HepG2 (cell line): ENCODE data around the gene NKD1. TPM values are rescaled to one million over a fixed set of nuclear protein-coding genes. Genes with fewer than 3 reads are reported as not detected.
A peak's percentile ranks its signal among the peaks of the same experiment; 100 is the strongest.

ENCODE experiments used
- HIVEP1 ChIP-seq: sonication (generic); formaldehyde crosslinking; IDR thresholded peaks from 2 replicates; pipeline ENCODE4 v1.4.0; 2020; ENCODE audit warnings: mild to moderate bottlenecking, missing genetic modification reagents
- HNRNPLL ChIP-seq: fragments of 200-400 bp; formaldehyde crosslinking; IDR thresholded peaks from 2 replicates; pipeline ENCODE4 v1.6.1; 2017; ENCODE audit warnings: mild to moderate bottlenecking, low read depth, low read length; ENCODE audit not compliant: poor library complexity, severe bottlenecking
- LBX2 ChIP-seq: sonication (generic); formaldehyde crosslinking; IDR thresholded peaks from 2 replicates; pipeline ENCODE4 v1.5.0; 2020; ENCODE audit warnings: missing genetic modification reagents, mild to moderate bottlenecking, borderline replicate concordance
- NBN ChIP-seq: fragments of 450-650 bp; conservative IDR thresholded peaks from 2 replicates; pipeline ENCODE4 v1.6.1; 2017
- NR3C1 ChIP-seq: sonication (generic); formaldehyde crosslinking; IDR thresholded peaks from 2 replicates; pipeline ENCODE4 v1.4.0; 2020; ENCODE audit warnings: missing genetic modification reagents
- POLR2A ChIP-seq, 2 experiments: IDR thresholded peaks; 2 replicates each; pipeline ENCODE4 v1.6.1; 2011; ENCODE audit warnings: low read depth in 2 of 2, low read length in 2 of 2, mild to moderate bottlenecking in 1 of 2, moderate library complexity in 1 of 2; ENCODE audit not compliant: insufficient read depth in 1 of 2
- RARA ChIP-seq: IDR thresholded peaks from 2 replicates; pipeline ENCODE4 v1.6.1; 2016; ENCODE audit warnings: missing genetic modification reagents, missing compliant biosample characterization
- ZFAT ChIP-seq: sonication (generic); formaldehyde crosslinking; conservative IDR thresholded peaks from 2 replicates; pipeline ENCODE4 v1.8.1; 2023; ENCODE audit warnings: missing genetic modification reagents, inconsistent platforms
- ZFP91 ChIP-seq: sonication (generic); formaldehyde crosslinking; IDR thresholded peaks from 2 replicates; pipeline ENCODE4 v1.9.0; 2022; ENCODE audit warnings: missing genetic modification reagents, mild to moderate bottlenecking, borderline replicate concordance
- ZNF207 ChIP-seq: fragments of 450-650 bp; IDR thresholded peaks from 2 replicates; pipeline ENCODE4 v1.6.1; 2016; ENCODE audit warnings: antibody characterized with exemption, borderline replicate concordance
- ZNF234 ChIP-seq: sonication (generic); formaldehyde crosslinking; conservative IDR thresholded peaks from 2 replicates; pipeline ENCODE4 v1.5.1; 2020; ENCODE audit warnings: mild to moderate bottlenecking, missing genetic modification reagents
- ZNF513 ChIP-seq: sonication (generic); formaldehyde crosslinking; conservative IDR thresholded peaks from 2 replicates; pipeline ENCODE4 v1.5.0; 2020; ENCODE audit warnings: missing genetic modification reagents
- ZNF547 ChIP-seq: sonication (generic); formaldehyde crosslinking; IDR thresholded peaks from 2 replicates; pipeline ENCODE4 v1.5.1; 2020; ENCODE audit warnings: mild to moderate bottlenecking, missing genetic modification reagents
- polyA plus RNA-seq, 8 experiments: library from polyadenylated mRNA; depleted of rRNA in 3 of 8; stranded (reverse) in 7 of 8; unstranded in 1 of 8; fragments of >200 nt; fragmentation: Illumina TruSeq in 4 of 8; extraction: Trizol in 4 of 8; gene quantifications; 2 replicates each; pipeline versions ENCODE4 v1.2.1 to v1.2.3, GENCODE V29; 2011 to 2016; ENCODE audit warnings: low read depth in 4 of 8, missing spikeins in 1 of 8, mixed read lengths in 1 of 8; ENCODE audit not compliant: insufficient read depth in 1 of 8
- total RNA-seq, 5 experiments: library from RNA; depleted of rRNA; stranded (reverse); fragments of >200 nt; fragmentation: Illumina TruSeq; extraction: Trizol; gene quantifications; 2 replicates each; pipeline ENCODE4 v1.2.3, GENCODE V29; 2016; ENCODE audit warnings: low read depth in 1 of 5
- TF ChIP-seq, protein P1 (sequence below): sonication (generic); formaldehyde crosslinking; IDR thresholded peaks from 2 replicates; pipeline ENCODE4 v1.5.0; 2020; ENCODE audit warnings: mild to moderate bottlenecking, missing genetic modification reagents, borderline replicate concordance
- TF ChIP-seq, protein P2 (sequence below): sonication (generic); formaldehyde crosslinking; IDR thresholded peaks from 2 replicates; pipeline ENCODE4 v1.5.1; 2020; ENCODE audit warnings: mild to moderate bottlenecking, missing genetic modification reagents, borderline replicate concordance

NKD1 gene
- total and polyA plus RNA-seq, 2 of the 13 experiments (the other 11 are each of a cell fraction or from before 2014, with no cell fraction given), result 70.4 to 121 TPM

- TF ChIP-seq, protein P1, sequence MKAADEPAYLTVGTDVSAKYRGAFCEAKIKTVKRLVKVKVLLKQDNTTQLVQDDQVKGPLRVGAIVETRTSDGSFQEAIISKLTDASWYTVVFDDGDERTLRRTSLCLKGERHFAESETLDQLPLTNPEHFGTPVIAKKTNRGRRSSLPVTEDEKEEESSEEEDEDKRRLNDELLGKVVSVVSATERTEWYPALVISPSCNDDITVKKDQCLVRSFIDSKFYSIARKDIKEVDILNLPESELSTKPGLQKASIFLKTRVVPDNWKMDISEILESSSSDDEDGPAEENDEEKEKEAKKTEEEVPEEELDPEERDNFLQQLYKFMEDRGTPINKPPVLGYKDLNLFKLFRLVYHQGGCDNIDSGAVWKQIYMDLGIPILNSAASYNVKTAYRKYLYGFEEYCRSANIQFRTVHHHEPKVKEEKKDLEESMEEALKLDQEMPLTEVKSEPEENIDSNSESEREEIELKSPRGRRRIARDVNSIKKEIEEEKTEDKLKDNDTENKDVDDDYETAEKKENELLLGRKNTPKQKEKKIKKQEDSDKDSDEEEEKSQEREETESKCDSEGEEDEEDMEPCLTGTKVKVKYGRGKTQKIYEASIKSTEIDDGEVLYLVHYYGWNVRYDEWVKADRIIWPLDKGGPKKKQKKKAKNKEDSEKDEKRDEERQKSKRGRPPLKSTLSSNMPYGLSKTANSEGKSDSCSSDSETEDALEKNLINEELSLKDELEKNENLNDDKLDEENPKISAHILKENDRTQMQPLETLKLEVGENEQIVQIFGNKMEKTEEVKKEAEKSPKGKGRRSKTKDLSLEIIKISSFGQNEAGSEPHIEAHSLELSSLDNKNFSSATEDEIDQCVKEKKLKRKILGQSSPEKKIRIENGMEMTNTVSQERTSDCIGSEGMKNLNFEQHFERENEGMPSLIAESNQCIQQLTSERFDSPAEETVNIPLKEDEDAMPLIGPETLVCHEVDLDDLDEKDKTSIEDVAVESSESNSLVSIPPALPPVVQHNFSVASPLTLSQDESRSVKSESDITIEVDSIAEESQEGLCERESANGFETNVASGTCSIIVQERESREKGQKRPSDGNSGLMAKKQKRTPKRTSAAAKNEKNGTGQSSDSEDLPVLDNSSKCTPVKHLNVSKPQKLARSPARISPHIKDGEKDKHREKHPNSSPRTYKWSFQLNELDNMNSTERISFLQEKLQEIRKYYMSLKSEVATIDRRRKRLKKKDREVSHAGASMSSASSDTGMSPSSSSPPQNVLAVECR (CRISPR knock-in tag), result no peak
- TF ChIP-seq, protein P2, sequence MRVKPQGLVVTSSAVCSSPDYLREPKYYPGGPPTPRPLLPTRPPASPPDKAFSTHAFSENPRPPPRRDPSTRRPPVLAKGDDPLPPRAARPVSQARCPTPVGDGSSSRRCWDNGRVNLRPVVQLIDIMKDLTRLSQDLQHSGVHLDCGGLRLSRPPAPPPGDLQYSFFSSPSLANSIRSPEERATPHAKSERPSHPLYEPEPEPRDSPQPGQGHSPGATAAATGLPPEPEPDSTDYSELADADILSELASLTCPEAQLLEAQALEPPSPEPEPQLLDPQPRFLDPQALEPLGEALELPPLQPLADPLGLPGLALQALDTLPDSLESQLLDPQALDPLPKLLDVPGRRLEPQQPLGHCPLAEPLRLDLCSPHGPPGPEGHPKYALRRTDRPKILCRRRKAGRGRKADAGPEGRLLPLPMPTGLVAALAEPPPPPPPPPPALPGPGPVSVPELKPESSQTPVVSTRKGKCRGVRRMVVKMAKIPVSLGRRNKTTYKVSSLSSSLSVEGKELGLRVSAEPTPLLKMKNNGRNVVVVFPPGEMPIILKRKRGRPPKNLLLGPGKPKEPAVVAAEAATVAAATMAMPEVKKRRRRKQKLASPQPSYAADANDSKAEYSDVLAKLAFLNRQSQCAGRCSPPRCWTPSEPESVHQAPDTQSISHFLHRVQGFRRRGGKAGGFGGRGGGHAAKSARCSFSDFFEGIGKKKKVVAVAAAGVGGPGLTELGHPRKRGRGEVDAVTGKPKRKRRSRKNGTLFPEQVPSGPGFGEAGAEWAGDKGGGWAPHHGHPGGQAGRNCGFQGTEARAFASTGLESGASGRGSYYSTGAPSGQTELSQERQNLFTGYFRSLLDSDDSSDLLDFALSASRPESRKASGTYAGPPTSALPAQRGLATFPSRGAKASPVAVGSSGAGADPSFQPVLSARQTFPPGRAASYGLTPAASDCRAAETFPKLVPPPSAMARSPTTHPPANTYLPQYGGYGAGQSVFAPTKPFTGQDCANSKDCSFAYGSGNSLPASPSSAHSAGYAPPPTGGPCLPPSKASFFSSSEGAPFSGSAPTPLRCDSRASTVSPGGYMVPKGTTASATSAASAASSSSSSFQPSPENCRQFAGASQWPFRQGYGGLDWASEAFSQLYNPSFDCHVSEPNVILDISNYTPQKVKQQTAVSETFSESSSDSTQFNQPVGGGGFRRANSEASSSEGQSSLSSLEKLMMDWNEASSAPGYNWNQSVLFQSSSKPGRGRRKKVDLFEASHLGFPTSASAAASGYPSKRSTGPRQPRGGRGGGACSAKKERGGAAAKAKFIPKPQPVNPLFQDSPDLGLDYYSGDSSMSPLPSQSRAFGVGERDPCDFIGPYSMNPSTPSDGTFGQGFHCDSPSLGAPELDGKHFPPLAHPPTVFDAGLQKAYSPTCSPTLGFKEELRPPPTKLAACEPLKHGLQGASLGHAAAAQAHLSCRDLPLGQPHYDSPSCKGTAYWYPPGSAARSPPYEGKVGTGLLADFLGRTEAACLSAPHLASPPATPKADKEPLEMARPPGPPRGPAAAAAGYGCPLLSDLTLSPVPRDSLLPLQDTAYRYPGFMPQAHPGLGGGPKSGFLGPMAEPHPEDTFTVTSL (CRISPR knock-in tag), result no peak
- TF ChIP-seq ZFAT (CRISPR knock-in tag) (no peak), NR3C1 (no peak), RARA (CRISPR knock-in tag) (no peak), POLR2A (IDR thresholded peaks at IDR 0.05; ENCODE audit: insufficient read depth in 1 of 2, low read depth in 2 of 2, low read length in 2 of 2) (peak in 1 of 2 experiments; percentile 16; a peak in 1 of 4 replicates), LBX2 (CRISPR knock-in tag) (no peak), HIVEP1 (CRISPR knock-in tag) (no peak), NBN (no peak), ZFP91 (CRISPR knock-in tag) (0 out of 2 replicates have a peak, but pooled peaks have one; percentile 26), ZNF234 (no peak), HNRNPLL (no peak), ZNF207 (no peak), ZNF547 (CRISPR knock-in tag) (no peak), ZNF513 (no peak)
Measured at GRCh38 chr16:50573947-50574744, 25.9 kb downstream of the NKD1 start (continued).
